Fibroblast of lung (primary cell): ENCODE results near the gene FADS2. TPM values are rescaled to one million over a fixed set of nuclear protein-coding genes. Genes with fewer than 3 reads are reported as not detected.

ENCODE experiments used
- DNase-seq, 2 donors: peaks; one replicate each; pipeline versions ENCODE4 v3.0.0 to v3.0.0-alpha.2; 2010; ENCODE audit warnings: low read depth in 2 of 2
- H2AFZ ChIP-seq: 2 replicates; pipeline ENCODE4 v1.5.1; 2012; ENCODE audit warnings: low read length, control low read depth, inconsistent platforms
- H3K27ac ChIP-seq: 2 replicates; pipeline ENCODE4 v1.5.1; 2011; ENCODE audit warnings: low read length, control low read depth; ENCODE audit not compliant: insufficient read depth
- H3K27me3 ChIP-seq: 2 replicates; pipeline ENCODE4 v1.5.1; 2011; ENCODE audit warnings: mild to moderate bottlenecking, low read length; ENCODE audit not compliant: control insufficient read depth, insufficient read depth
- H3K36me3 ChIP-seq: 2 replicates; pipeline ENCODE4 v1.5.1; 2011; ENCODE audit warnings: low read length; ENCODE audit not compliant: control insufficient read depth, insufficient read depth
- H3K4me1 ChIP-seq: 2 replicates; pipeline ENCODE4 v1.5.1; 2011; ENCODE audit warnings: low read length; ENCODE audit not compliant: control insufficient read depth, insufficient read depth; ENCODE audit errors: extremely low read depth
- H3K4me2 ChIP-seq: 2 replicates; pipeline ENCODE4 v1.5.1; 2011; ENCODE audit warnings: low read length, control low read depth; ENCODE audit not compliant: insufficient read depth; ENCODE audit errors: extremely low read depth
- H3K4me3 ChIP-seq, 4 experiments: fragments of 200-600 bp in 1 of 4; sonication (generic) in 1 of 4; replicated peaks in 1 of 4; 2 replicates each; pipeline ENCODE4 v1.5.1; 2011 to 2016; ENCODE audit warnings: low read length in 4 of 4, low read depth in 3 of 4, mild to moderate bottlenecking in 3 of 4, control low read depth in 2 of 4, inconsistent platforms in 1 of 4, mixed read lengths in 1 of 4; ENCODE audit not compliant: insufficient read depth in 1 of 4; ENCODE audit errors: control extremely low read depth in 1 of 4
- H3K79me2 ChIP-seq: 2 replicates; pipeline ENCODE4 v1.5.1; 2012; ENCODE audit warnings: mild to moderate bottlenecking, low read length, inconsistent platforms; ENCODE audit not compliant: control insufficient read depth, insufficient read depth
- H3K9ac ChIP-seq: 2 replicates; pipeline ENCODE4 v1.5.1; 2011; ENCODE audit warnings: mild to moderate bottlenecking, low read length, control low read depth; ENCODE audit not compliant: insufficient read depth
- H3K9me3 ChIP-seq: 2 replicates; pipeline ENCODE4 v1.5.1; 2012; ENCODE audit warnings: low read depth, low read length; ENCODE audit not compliant: control insufficient read depth, insufficient read depth
- H4K20me1 ChIP-seq: 2 replicates; pipeline ENCODE4 v1.5.1; 2011; ENCODE audit warnings: low read length; ENCODE audit not compliant: control insufficient read depth, insufficient read depth; ENCODE audit errors: extremely low read depth
- EZH2 ChIP-seq: IDR thresholded peaks from 2 replicates; pipeline ENCODE4 v1.5.1; 2012; ENCODE audit warnings: low read length, control low read depth, mild to moderate bottlenecking; ENCODE audit errors: missing control alignments
- polyA plus RNA-seq, 2 donors: library from polyadenylated mRNA; depleted of rRNA in 1 of 2; stranded (reverse) in 1 of 2; unstranded in 1 of 2; fragments of >200 nt; gene quantifications; 2 replicates each; pipeline ENCODE4 v1.2.1, GENCODE V29; 2011 to 2012; ENCODE audit warnings: missing spikeins in 1 of 2
- total RNA-seq: library from RNA; depleted of rRNA; stranded (reverse); fragments of >200 nt; gene quantifications from 2 replicates; pipeline ENCODE4 v1.2.1, GENCODE V29; 2014
- TF ChIP-seq, protein P1 (sequence below), 2 donors: IDR thresholded peaks in 1 of 2; conservative IDR thresholded peaks in 1 of 2; 1 replicate in 1 of 2; 2 replicates in 1 of 2; pipeline ENCODE4 v1.5.1; 2011 to 2012; ENCODE audit warnings: low read length in 2 of 2, control low read depth in 1 of 2, inconsistent platforms in 1 of 2, low read depth in 1 of 2, mild to moderate bottlenecking in 1 of 2

The FADS2 gene
- total and polyA plus RNA-seq, 2 donors (not counting 1 experiment from before 2014, with no cell fraction given): 418 to 932 TPM

DNA sequence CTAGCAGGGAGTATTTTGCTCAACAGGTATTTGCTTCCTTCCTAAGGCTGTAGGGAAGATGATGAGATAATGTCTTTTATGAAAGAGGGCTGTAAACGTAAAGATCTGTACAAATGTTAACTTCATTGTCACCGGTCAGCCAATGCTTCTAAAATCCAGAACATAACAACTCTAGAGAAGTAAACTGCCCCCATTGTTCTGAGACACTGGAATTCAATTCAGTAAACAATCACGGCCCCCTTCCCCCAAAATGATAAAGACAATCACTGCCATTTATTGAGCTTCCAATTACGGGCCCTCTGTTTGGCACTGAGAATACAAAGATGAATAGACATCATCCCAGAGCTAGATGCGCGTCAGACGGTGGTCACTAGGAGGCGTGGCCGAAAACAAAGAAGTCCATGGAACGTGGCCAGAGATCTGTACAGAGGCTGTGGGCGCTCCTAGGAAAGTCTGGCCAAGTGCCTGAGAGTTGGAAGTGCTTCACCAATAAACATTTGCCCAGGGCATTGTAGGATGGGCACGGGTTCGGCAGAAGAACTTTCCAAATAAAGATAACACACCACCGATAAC is 36.3 kb upstream of the FADS2 start:
- no peaks in the 10 kb centered on the region for H4K20me1 ChIP-seq
- peak; percentile 91 to 92 for DNase-seq
- peaks cover 2% of the 10 kb centered on the region for H3K4me1 ChIP-seq
- peak overlapping the region; percentile 84 for H3K4me2 ChIP-seq
- H3K36me3 ChIP-seq: peaks cover 17% of the 10 kb centered on the region
- peak overlapping the region; percentile 100 for H3K27ac ChIP-seq
- peaks cover 58% of the 10 kb centered on the region for H3K79me2 ChIP-seq
- H3K27me3 ChIP-seq: no peaks in the 10 kb centered on the region
- H2AFZ ChIP-seq: peak overlapping the region; percentile 58
- H3K9me3 ChIP-seq: no peaks in the 10 kb centered on the region
- TF ChIP-seq, protein P1, sequence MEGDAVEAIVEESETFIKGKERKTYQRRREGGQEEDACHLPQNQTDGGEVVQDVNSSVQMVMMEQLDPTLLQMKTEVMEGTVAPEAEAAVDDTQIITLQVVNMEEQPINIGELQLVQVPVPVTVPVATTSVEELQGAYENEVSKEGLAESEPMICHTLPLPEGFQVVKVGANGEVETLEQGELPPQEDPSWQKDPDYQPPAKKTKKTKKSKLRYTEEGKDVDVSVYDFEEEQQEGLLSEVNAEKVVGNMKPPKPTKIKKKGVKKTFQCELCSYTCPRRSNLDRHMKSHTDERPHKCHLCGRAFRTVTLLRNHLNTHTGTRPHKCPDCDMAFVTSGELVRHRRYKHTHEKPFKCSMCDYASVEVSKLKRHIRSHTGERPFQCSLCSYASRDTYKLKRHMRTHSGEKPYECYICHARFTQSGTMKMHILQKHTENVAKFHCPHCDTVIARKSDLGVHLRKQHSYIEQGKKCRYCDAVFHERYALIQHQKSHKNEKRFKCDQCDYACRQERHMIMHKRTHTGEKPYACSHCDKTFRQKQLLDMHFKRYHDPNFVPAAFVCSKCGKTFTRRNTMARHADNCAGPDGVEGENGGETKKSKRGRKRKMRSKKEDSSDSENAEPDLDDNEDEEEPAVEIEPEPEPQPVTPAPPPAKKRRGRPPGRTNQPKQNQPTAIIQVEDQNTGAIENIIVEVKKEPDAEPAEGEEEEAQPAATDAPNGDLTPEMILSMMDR (conservative IDR thresholded peaks at IDR 0.05 in 1 of 2, IDR thresholded peaks at IDR 0.05 in 1 of 2; ENCODE audit: low read depth in 1 of 2, low read length in 2 of 2): peak in 1 of 2 donors; percentile 7
- TF ChIP-seq EZH2: no peak
- peak overlapping the region; percentile 98 for H3K9ac ChIP-seq
- H3K4me3 ChIP-seq: peak overlapping the region; percentile 78 to 100 (median 94)

DNA sequence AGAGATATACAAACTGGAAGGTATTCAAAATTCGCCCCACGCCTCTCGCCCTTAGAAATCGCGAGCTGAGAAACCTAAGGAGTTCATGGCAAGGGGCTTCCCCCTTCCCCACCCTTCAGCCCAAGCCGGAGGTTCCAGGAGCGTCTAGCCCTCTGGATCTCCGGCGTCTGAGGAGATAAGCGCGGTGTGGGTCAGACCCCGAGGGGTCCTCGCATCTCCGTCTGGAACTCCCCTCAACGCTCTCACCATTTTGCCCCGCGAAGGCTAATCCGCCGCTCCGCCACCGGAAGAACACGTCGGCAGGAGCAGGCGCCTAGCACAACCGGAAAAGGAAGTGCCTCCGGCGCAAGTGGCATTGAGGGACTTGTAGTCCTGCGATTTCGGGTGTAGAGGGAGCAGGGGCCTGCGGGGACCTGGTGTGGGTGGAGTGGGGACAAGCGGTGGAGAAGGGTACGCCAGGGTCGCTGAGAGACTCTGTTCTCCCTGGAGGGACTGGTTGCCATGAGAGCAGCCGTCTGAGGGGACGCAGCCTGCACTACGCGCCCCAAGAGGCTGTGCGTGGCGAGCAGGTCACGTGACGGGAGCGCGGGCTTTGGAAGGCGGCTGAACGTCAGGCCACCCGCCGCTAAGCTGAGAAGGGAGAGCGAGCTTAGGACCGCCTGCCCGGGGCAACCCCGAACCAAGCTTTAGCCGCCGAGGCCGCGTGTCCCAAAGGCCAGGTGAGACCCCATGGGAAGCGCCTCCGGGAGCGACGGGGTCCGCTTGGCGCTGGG is 35.6 kb upstream of the FADS2 start, which contains the start of the genes FEN1 and TMEM258:
FEN1 (plus strand) TSS at position 602 of the 773 bp plus-strand sequence. CDS start 2,451 bp downstream, outside the sequence.
TMEM258 (minus strand) TSS at position 290 of the 773 bp plus-strand sequence; CDS start at position 249, 41 bp downstream.
- no peaks in the 10 kb centered on the region for H3K9me3 ChIP-seq
- no peaks in the 10 kb centered on the region for H3K27me3 ChIP-seq
- H3K36me3 ChIP-seq: peaks cover 15% of the 10 kb centered on the region
- H3K27ac ChIP-seq: peak within 1 kb of the TSS; percentile 100
- H2AFZ ChIP-seq: peak within 1 kb of the TSS; percentile 98
- TF ChIP-seq EZH2: no peak
- TF ChIP-seq, protein P1 (conservative IDR thresholded peaks at IDR 0.05 in 1 of 2, IDR thresholded peaks at IDR 0.05 in 1 of 2; ENCODE audit: low read depth in 1 of 2, low read length in 2 of 2): no peak
- peak within 1 kb of the TSS; percentile 84 for H3K4me2 ChIP-seq
- H3K79me2 ChIP-seq: peaks cover 60% of the 10 kb centered on the region
- H4K20me1 ChIP-seq: no peaks in the 10 kb centered on the region
- peak within 1 kb of the TSS; percentile 78 to 100 (median 94) for H3K4me3 ChIP-seq
- peaks cover 3% of the 10 kb centered on the region for H3K4me1 ChIP-seq
- DNase-seq: peak; percentile 95
- peak within 1 kb of the TSS; percentile 98 for H3K9ac ChIP-seq
